Measurements from ENCODE around the gene LBX2. TPM values are rescaled to one million over a fixed set of nuclear protein-coding genes. Genes with fewer than 3 reads are reported as not detected.

Gene LBX2
- total and polyA plus RNA-seq, 2 experiments from 2014 or later = 0.24 to 0.57 TPM

DNA sequence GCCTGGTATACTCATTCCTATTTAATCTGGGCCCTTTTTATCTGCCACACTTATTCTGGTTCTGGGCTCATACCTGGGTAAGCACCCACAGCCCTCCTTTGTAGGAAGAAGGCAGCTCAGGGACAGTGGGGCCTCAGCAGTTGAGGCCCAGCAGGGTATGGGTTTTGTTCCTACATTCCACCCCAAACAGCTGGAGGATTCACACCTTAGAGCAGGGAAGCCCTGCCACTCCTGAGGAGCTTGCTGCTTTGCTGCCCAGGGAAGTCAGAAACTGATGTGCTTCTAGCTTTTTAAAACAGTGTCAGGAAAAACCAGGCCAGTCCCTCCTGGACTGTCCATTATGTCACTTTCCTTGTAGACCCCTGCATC lies 1.2 kb upstream of the LBX2 start:
- peaks cover 11% of the 10 kb centered on the region for H4K20me1 ChIP-seq (replicated peaks; ENCODE audit: insufficient read depth)
- Mint-ChIP-seq H3K36me3 (ENCODE audit: low read depth) (peaks cover 16% of the 10 kb centered on the region), H3K27me3 (ENCODE audit: insufficient read depth, low read depth, poor library complexity) (peaks cover 100% of the 10 kb centered on the region), H3K9me3 (no peaks in the 10 kb centered on the region), H3K27ac (no peak overlapping the region), H3K4me1 (peaks cover 54% of the 10 kb centered on the region), H3K4me3 (peak overlapping the region; percentile 77; the same call in 1 of the 3 replicates)
- H2AFZ ChIP-seq = no peak overlapping the region
- peaks cover 48% of the 10 kb centered on the region for H3F3A ChIP-seq (replicated peaks; ENCODE audit: low read depth)
- H3K9me2 ChIP-seq (ENCODE audit: insufficient read depth) = no peaks in the 10 kb centered on the region
- peak overlapping the region; percentile 69; the same call in 1 of the 2 replicates for H3K4me3 ChIP-seq
- H3K27me3 ChIP-seq (ENCODE audit: insufficient read depth) = peaks cover 100% of the 10 kb centered on the region
- TF ChIP-seq, protein P1, sequence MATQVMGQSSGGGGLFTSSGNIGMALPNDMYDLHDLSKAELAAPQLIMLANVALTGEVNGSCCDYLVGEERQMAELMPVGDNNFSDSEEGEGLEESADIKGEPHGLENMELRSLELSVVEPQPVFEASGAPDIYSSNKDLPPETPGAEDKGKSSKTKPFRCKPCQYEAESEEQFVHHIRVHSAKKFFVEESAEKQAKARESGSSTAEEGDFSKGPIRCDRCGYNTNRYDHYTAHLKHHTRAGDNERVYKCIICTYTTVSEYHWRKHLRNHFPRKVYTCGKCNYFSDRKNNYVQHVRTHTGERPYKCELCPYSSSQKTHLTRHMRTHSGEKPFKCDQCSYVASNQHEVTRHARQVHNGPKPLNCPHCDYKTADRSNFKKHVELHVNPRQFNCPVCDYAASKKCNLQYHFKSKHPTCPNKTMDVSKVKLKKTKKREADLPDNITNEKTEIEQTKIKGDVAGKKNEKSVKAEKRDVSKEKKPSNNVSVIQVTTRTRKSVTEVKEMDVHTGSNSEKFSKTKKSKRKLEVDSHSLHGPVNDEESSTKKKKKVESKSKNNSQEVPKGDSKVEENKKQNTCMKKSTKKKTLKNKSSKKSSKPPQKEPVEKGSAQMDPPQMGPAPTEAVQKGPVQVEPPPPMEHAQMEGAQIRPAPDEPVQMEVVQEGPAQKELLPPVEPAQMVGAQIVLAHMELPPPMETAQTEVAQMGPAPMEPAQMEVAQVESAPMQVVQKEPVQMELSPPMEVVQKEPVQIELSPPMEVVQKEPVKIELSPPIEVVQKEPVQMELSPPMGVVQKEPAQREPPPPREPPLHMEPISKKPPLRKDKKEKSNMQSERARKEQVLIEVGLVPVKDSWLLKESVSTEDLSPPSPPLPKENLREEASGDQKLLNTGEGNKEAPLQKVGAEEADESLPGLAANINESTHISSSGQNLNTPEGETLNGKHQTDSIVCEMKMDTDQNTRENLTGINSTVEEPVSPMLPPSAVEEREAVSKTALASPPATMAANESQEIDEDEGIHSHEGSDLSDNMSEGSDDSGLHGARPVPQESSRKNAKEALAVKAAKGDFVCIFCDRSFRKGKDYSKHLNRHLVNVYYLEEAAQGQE (IDR thresholded peaks at IDR 0.05; ENCODE audit: unreplicated experiment) = no peak
- TF ChIP-seq JUNB (IDR thresholded peaks at IDR 0.05; ENCODE audit: unreplicated experiment) = no peak
- TF ChIP-seq ZNF114 (CRISPR knock-in tag; IDR thresholded peaks at IDR 0.05) = no peak
- no peak for TF ChIP-seq EZH2 (IDR thresholded peaks at IDR 0.05; ENCODE audit: low read depth, unreplicated experiment)
- no peak for TF ChIP-seq EZH2phosphoT487 (IDR thresholded peaks at IDR 0.05; ENCODE audit: unreplicated experiment)
- no peak for TF ChIP-seq STAT1 (IDR thresholded peaks at IDR 0.05; ENCODE audit: unreplicated experiment)
- H3K4me1 ChIP-seq (ENCODE audit: insufficient read depth) = peaks cover 51% of the 10 kb centered on the region
- peaks cover 6% of the 10 kb centered on the region; the same call in 1 of the 2 replicates for H3K36me3 ChIP-seq (ENCODE audit: insufficient read depth)
- peak; percentile 51 for DNase-seq (ENCODE audit: low spot score)
- ATAC-seq = no peak
- peak overlapping the region; percentile 95; the same call in 1 of the 2 replicates for H3K4me2 ChIP-seq
- no peak overlapping the region for H3K27ac ChIP-seq (ENCODE audit: low read depth)
- H3K79me2 ChIP-seq (replicated peaks; ENCODE audit: insufficient read depth) = no peaks in the 10 kb centered on the region

DNA sequence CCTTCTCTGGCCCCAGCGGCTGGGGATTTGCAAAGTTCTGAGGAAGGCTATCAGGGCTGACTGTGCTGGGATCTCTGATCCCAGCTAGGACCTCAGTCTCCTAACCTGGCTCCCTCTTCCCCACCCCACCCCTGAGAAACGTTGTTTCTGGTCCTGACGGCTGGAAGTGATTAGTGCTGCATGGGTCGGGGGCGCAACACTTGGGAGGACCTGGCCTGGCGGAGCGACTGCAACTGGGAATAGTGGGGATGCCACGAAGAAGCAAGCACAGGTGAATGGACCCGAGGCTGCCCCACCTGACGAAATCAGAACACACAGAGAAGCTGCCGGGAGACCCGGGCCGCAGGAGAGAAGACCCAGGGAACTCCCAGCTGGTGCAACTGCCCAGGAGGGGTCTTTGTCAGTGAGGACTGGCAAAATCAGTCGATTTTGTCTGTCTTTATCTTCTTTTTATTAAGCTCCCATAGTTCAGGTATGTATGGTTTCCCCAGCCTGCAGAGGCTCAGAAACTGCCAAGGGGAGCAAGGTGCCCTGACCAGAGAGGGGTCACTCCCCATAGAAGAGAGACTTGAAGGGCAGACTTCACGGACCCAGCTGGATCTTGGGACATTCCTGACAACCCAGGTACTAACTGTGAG lies 656 bp upstream of the LBX2 start:
- peak overlapping the region; percentile 77 for H3K4me3 Mint-ChIP-seq
- peak; percentile 25 for DNase-seq (ENCODE audit: low spot score)

More for the DNA sequence above, 656 bp upstream of the LBX2 start:
- ATAC-seq = no peak
- TF ChIP-seq EZH2 (IDR thresholded peaks at IDR 0.05; ENCODE audit: low read depth, unreplicated experiment) (peak; percentile 97), ZNF114 (CRISPR knock-in tag; IDR thresholded peaks at IDR 0.05) (no peak), STAT1 (IDR thresholded peaks at IDR 0.05; ENCODE audit: unreplicated experiment) (no peak), JUNB (IDR thresholded peaks at IDR 0.05; ENCODE audit: unreplicated experiment) (no peak)
- TF ChIP-seq, protein P1 (IDR thresholded peaks at IDR 0.05; ENCODE audit: unreplicated experiment) = no peak
- TF ChIP-seq, protein P2, sequence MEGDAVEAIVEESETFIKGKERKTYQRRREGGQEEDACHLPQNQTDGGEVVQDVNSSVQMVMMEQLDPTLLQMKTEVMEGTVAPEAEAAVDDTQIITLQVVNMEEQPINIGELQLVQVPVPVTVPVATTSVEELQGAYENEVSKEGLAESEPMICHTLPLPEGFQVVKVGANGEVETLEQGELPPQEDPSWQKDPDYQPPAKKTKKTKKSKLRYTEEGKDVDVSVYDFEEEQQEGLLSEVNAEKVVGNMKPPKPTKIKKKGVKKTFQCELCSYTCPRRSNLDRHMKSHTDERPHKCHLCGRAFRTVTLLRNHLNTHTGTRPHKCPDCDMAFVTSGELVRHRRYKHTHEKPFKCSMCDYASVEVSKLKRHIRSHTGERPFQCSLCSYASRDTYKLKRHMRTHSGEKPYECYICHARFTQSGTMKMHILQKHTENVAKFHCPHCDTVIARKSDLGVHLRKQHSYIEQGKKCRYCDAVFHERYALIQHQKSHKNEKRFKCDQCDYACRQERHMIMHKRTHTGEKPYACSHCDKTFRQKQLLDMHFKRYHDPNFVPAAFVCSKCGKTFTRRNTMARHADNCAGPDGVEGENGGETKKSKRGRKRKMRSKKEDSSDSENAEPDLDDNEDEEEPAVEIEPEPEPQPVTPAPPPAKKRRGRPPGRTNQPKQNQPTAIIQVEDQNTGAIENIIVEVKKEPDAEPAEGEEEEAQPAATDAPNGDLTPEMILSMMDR (conservative IDR thresholded peaks at IDR 0.05; ENCODE audit: low read depth in 2 of 2) = no peak
- Histone ChIP-seq H4K20me1 (replicated peaks; ENCODE audit: insufficient read depth) (peaks cover 11% of the 10 kb centered on the region), H3K4me3 (peak overlapping the region; percentile 69), H3F3A (replicated peaks; ENCODE audit: low read depth) (peaks cover 48% of the 10 kb centered on the region), H3K9me2 (ENCODE audit: insufficient read depth) (no peaks in the 10 kb centered on the region), H3K36me3 (ENCODE audit: insufficient read depth) (peaks cover under 1% of the 10 kb centered on the region; the same call in 1 of the 2 replicates), H3K4me1 (ENCODE audit: insufficient read depth) (peaks cover 51% of the 10 kb centered on the region), H2AFZ (peak overlapping the region; percentile 98), H3K27ac (ENCODE audit: low read depth) (no peak overlapping the region), H3K79me2 (replicated peaks; ENCODE audit: insufficient read depth) (no peaks in the 10 kb centered on the region), H3K4me2 (peak overlapping the region; percentile 95), H3K27me3 (ENCODE audit: insufficient read depth) (peaks cover 100% of the 10 kb centered on the region)
- Mint-ChIP-seq H3K4me1 (peaks cover 54% of the 10 kb centered on the region), H3K27ac (no peak overlapping the region), H3K36me3 (ENCODE audit: low read depth) (peaks cover 11% of the 10 kb centered on the region), H3K27me3 (ENCODE audit: insufficient read depth, low read depth, poor library complexity) (peaks cover 100% of the 10 kb centered on the region), H3K9me3 (no peaks in the 10 kb centered on the region)
